GM12873 (cell line): ENCODE results near the gene PRKCE.

ENCODE experiments used
- CTCF ChIP-seq: IDR thresholded peaks from 2 replicates; pipeline ENCODE4 v1.5.1; 2012; ENCODE audit warnings: low read depth, mild to moderate bottlenecking, moderate library complexity, low read length, control low read depth; ENCODE audit not compliant: insufficient read depth; ENCODE audit errors: missing control alignments

PRKCE gene

GRCh38 chr2:46225150-46225625, 573.7 kb downstream of the PRKCE start:
- no peak for TF ChIP-seq CTCF

GRCh38 chr2:46225730-46226129, 574.3 kb downstream of the PRKCE start:
- TF ChIP-seq CTCF = no peak

GRCh38 chr2:46226620-46227019, 575.1 kb downstream of the PRKCE start:
- no peak for TF ChIP-seq CTCF

GRCh38 chr2:46227022-46227421, 575.5 kb downstream of the PRKCE start:
- no peak for TF ChIP-seq CTCF

GRCh38 chr2:46227674-46228289, 576.3 kb downstream of the PRKCE start:
- TF ChIP-seq CTCF = no peak

- no peak for TF ChIP-seq CTCF
Measured at GRCh38 chr2:46229134-46230063, 577.9 kb downstream of the PRKCE start.

GRCh38 chr2:46230115-46230571, 578.7 kb downstream of the PRKCE start:
- TF ChIP-seq CTCF = no peak
